Esophagus squamous epithelium (tissue), 4 donors: ENCODE measurements around the gene PI4KA.
"Not testable (repeated sequence)": the region's sequence is repeated elsewhere in the genome, so short reads cannot be mapped to it uniquely, and the experiment has no call there.

Source experiments
- POLR2A ChIP-seq, 4 donors: fragments of 450-650 bp; IDR thresholded peaks; one replicate each; pipeline ENCODE4 v1.6.1; 2017; ENCODE audit warnings: antibody characterized with exemption in 4 of 4, mild to moderate bottlenecking in 4 of 4, moderate library complexity in 3 of 4
- TF ChIP-seq, protein P1 (sequence below), 6 experiments: fragments of 450-650 bp in 4 of 6; fragments of 200-600 bp in 2 of 6; sonication (generic) in 2 of 6; IDR thresholded peaks; one replicate each; pipeline ENCODE4 v1.5.1; 2016 to 2019; ENCODE audit warnings: antibody characterized with exemption in 6 of 6, mild to moderate bottlenecking in 4 of 6, moderate library complexity in 4 of 6

DNA sequence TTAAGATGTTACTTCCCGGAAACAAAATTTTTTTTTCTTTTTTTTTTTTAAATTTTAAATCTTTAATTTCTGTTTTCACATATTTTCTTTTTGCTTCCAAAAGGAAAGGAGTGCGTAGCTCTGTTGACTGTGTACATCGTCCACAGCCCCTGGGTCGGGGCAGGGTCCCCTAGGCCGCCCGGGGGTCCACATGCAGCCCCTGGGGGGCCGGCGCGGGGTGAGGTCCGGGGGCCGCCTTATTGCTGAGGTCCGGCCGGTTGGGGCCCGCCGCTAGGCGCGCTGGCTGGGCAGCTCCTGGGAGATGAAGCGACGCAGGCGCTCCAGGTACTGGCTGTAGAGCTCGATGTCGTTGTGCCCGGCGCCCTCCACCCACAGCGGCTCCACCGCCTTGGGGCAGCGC, 191.1 kb downstream of the PI4KA start:
- TF ChIP-seq, protein P1, sequence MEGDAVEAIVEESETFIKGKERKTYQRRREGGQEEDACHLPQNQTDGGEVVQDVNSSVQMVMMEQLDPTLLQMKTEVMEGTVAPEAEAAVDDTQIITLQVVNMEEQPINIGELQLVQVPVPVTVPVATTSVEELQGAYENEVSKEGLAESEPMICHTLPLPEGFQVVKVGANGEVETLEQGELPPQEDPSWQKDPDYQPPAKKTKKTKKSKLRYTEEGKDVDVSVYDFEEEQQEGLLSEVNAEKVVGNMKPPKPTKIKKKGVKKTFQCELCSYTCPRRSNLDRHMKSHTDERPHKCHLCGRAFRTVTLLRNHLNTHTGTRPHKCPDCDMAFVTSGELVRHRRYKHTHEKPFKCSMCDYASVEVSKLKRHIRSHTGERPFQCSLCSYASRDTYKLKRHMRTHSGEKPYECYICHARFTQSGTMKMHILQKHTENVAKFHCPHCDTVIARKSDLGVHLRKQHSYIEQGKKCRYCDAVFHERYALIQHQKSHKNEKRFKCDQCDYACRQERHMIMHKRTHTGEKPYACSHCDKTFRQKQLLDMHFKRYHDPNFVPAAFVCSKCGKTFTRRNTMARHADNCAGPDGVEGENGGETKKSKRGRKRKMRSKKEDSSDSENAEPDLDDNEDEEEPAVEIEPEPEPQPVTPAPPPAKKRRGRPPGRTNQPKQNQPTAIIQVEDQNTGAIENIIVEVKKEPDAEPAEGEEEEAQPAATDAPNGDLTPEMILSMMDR (IDR thresholded peaks at IDR 0.05) = not testable (repeated sequence)
- not testable (repeated sequence) for TF ChIP-seq POLR2A (IDR thresholded peaks at IDR 0.05)
